HepG2 (cell line): ENCODE results near the gene ZBTB46. TPM values are rescaled to one million over a fixed set of nuclear protein-coding genes. Genes with fewer than 3 reads are reported as not detected.

Experiments used
- CBFB ChIP-seq: sonication (generic); formaldehyde crosslinking; IDR thresholded peaks from 2 replicates; pipeline ENCODE4 v1.4.0; 2020; ENCODE audit warnings: missing genetic modification reagents
- CREB1 ChIP-seq, 2 experiments: fragments of 450-650 bp in 1 of 2; IDR thresholded peaks; 2 replicates each; pipeline ENCODE4 v1.6.1; 2016 to 2017; ENCODE audit warnings: control low read depth in 1 of 2, mild to moderate bottlenecking in 1 of 2, missing compliant biosample characterization in 1 of 2, missing genetic modification characterization in 1 of 2
- EZH2 ChIP-seq: conservative IDR thresholded peaks from 2 replicates; pipeline ENCODE4 v1.6.1; 2012; ENCODE audit warnings: mild to moderate bottlenecking, low read depth, low read length, moderate library complexity
- GLI4 ChIP-seq: sonication (generic); formaldehyde crosslinking; IDR thresholded peaks from 2 replicates; pipeline ENCODE4 v1.5.1; 2020; ENCODE audit warnings: missing genetic modification reagents, mild to moderate bottlenecking, moderate library complexity, borderline replicate concordance
- HNRNPLL ChIP-seq: fragments of 200-400 bp; formaldehyde crosslinking; IDR thresholded peaks from 2 replicates; pipeline ENCODE4 v1.6.1; 2017; ENCODE audit warnings: mild to moderate bottlenecking, low read depth, low read length; ENCODE audit not compliant: poor library complexity, severe bottlenecking
- HOXD1 ChIP-seq: sonication (generic); formaldehyde crosslinking; IDR thresholded peaks from 2 replicates; pipeline ENCODE4 v1.5.0; 2020; ENCODE audit warnings: missing genetic modification reagents
- KDM5A ChIP-seq: fragments of 200-600 bp; sonication (generic); IDR thresholded peaks from 2 replicates; pipeline ENCODE4 v1.7.0; 2018; ENCODE audit warnings: antibody characterized with exemption, mild to moderate bottlenecking, low read length, borderline replicate concordance
- MIXL1 ChIP-seq: IDR thresholded peaks from 2 replicates; pipeline ENCODE4 v1.6.1; 2016
- MYC ChIP-seq: sonication (generic); formaldehyde crosslinking; IDR thresholded peaks from 2 replicates; pipeline ENCODE4 v1.9.0; 2021; ENCODE audit warnings: missing genetic modification reagents, borderline replicate concordance
- PAX8 ChIP-seq: sonication (generic); formaldehyde crosslinking; IDR thresholded peaks from 2 replicates; pipeline ENCODE4 v1.8.0; 2022; ENCODE audit warnings: mild to moderate bottlenecking, missing genetic modification reagents, borderline replicate concordance
- PHF21A ChIP-seq: sonication (generic); formaldehyde crosslinking; IDR thresholded peaks from 2 replicates; pipeline ENCODE4 v1.5.0; 2020; ENCODE audit warnings: mild to moderate bottlenecking, missing genetic modification reagents
- POGZ ChIP-seq: sonication (generic); formaldehyde crosslinking; IDR thresholded peaks from 2 replicates; pipeline ENCODE4 v1.4.0; 2020; ENCODE audit warnings: mild to moderate bottlenecking, missing genetic modification reagents
- RORA ChIP-seq: sonication (generic); formaldehyde crosslinking; IDR thresholded peaks from 2 replicates; pipeline ENCODE4 v1.5.0; 2020; ENCODE audit warnings: mild to moderate bottlenecking, missing genetic modification reagents, moderate library complexity
- ZMAT5 ChIP-seq: sonication (generic); formaldehyde crosslinking; IDR thresholded peaks from 2 replicates; pipeline ENCODE4 v1.5.0; 2020; ENCODE audit warnings: mild to moderate bottlenecking, low read depth, missing genetic modification reagents, borderline replicate concordance
- ZNF143 ChIP-seq: sonication (generic); formaldehyde crosslinking; IDR thresholded peaks from 2 replicates; pipeline ENCODE4 v1.4.0; 2020; ENCODE audit warnings: missing genetic modification reagents
- ZNF234 ChIP-seq: sonication (generic); formaldehyde crosslinking; conservative IDR thresholded peaks from 2 replicates; pipeline ENCODE4 v1.5.1; 2020; ENCODE audit warnings: mild to moderate bottlenecking, missing genetic modification reagents
- ZNF282 ChIP-seq: fragments of 450-650 bp; IDR thresholded peaks from 2 replicates; pipeline ENCODE4 v1.6.1; 2018; ENCODE audit not compliant: partially characterized antibody
- ZNF33A ChIP-seq: sonication (generic); formaldehyde crosslinking; IDR thresholded peaks from 2 replicates; pipeline ENCODE4 v1.5.1; 2020; ENCODE audit warnings: missing genetic modification reagents, mild to moderate bottlenecking, moderate library complexity, borderline replicate concordance
- ZNF460 ChIP-seq: sonication (generic); formaldehyde crosslinking; IDR thresholded peaks from 2 replicates; pipeline ENCODE4 v1.5.1; 2020; ENCODE audit warnings: missing genetic modification reagents, mild to moderate bottlenecking, borderline replicate concordance
- ZNF576 ChIP-seq: sonication (generic); formaldehyde crosslinking; IDR thresholded peaks from 2 replicates; pipeline ENCODE4 v1.4.0; 2020; ENCODE audit warnings: mild to moderate bottlenecking, missing genetic modification reagents
- ZNF589 ChIP-seq: sonication (generic); formaldehyde crosslinking; conservative IDR thresholded peaks from 2 replicates; pipeline ENCODE4 v1.8.0; 2022; ENCODE audit warnings: mild to moderate bottlenecking, moderate library complexity, missing genetic modification reagents
- ZNF709 ChIP-seq: sonication (generic); formaldehyde crosslinking; IDR thresholded peaks from 2 replicates; pipeline ENCODE4 v1.5.0; 2020; ENCODE audit warnings: mild to moderate bottlenecking, missing genetic modification reagents
- polyA plus RNA-seq, 8 experiments: library from polyadenylated mRNA; depleted of rRNA in 3 of 8; stranded (reverse) in 7 of 8; unstranded in 1 of 8; fragments of >200 nt; fragmentation: Illumina TruSeq in 4 of 8; extraction: Trizol in 4 of 8; gene quantifications; 2 replicates each; pipeline versions ENCODE4 v1.2.1 to v1.2.3, GENCODE V29; 2011 to 2016; ENCODE audit warnings: low read depth in 4 of 8, missing spikeins in 1 of 8, mixed read lengths in 1 of 8; ENCODE audit not compliant: insufficient read depth in 1 of 8
- total RNA-seq, 5 experiments: library from RNA; depleted of rRNA; stranded (reverse); fragments of >200 nt; fragmentation: Illumina TruSeq; extraction: Trizol; gene quantifications; 2 replicates each; pipeline ENCODE4 v1.2.3, GENCODE V29; 2016; ENCODE audit warnings: low read depth in 1 of 5
- TF ChIP-seq, protein P1 (sequence below): sonication (generic); formaldehyde crosslinking; IDR thresholded peaks from 2 replicates; pipeline ENCODE4 v1.4.0; 2020; ENCODE audit warnings: missing genetic modification reagents, borderline replicate concordance
- TF ChIP-seq, protein P2 (sequence below): sonication (generic); formaldehyde crosslinking; IDR thresholded peaks from 2 replicates; pipeline ENCODE4 v1.5.1; 2020; ENCODE audit warnings: mild to moderate bottlenecking, missing genetic modification reagents, moderate library complexity
- TF ChIP-seq, protein P3 (sequence below): sonication (generic); formaldehyde crosslinking; IDR thresholded peaks from 2 replicates; pipeline ENCODE4 v1.4.0; 2020; ENCODE audit warnings: mild to moderate bottlenecking, missing genetic modification reagents

The ZBTB46 gene
- total and polyA plus RNA-seq, 2 of the 13 experiments (the other 11 are each of a cell fraction or from before 2014, with no cell fraction given) = 1.6 to 13.5 TPM

- TF ChIP-seq ZNF282 = no peak
- no peak for TF ChIP-seq GLI4 (CRISPR knock-in tag)
- TF ChIP-seq, protein P1, sequence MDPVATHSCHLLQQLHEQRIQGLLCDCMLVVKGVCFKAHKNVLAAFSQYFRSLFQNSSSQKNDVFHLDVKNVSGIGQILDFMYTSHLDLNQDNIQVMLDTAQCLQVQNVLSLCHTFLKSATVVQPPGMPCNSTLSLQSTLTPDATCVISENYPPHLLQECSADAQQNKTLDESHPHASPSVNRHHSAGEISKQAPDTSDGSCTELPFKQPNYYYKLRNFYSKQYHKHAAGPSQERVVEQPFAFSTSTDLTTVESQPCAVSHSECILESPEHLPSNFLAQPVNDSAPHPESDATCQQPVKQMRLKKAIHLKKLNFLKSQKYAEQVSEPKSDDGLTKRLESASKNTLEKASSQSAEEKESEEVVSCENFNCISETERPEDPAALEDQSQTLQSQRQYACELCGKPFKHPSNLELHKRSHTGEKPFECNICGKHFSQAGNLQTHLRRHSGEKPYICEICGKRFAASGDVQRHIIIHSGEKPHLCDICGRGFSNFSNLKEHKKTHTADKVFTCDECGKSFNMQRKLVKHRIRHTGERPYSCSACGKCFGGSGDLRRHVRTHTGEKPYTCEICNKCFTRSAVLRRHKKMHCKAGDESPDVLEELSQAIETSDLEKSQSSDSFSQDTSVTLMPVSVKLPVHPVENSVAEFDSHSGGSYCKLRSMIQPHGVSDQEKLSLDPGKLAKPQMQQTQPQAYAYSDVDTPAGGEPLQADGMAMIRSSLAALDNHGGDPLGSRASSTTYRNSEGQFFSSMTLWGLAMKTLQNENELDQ (CRISPR knock-in tag) = peak; percentile 50; the same call in 1 of the 2 replicates
- no peak for TF ChIP-seq HOXD1 (CRISPR knock-in tag)
- TF ChIP-seq CBFB (CRISPR knock-in tag) = no peak
- no peak for TF ChIP-seq ZMAT5 (CRISPR knock-in tag)
- 0 out of 2 replicates have a peak, but pooled peaks have one; percentile 8 for TF ChIP-seq MIXL1 (CRISPR knock-in tag)
- TF ChIP-seq PAX8 (CRISPR knock-in tag) = no peak; the same call in 1 of the 2 replicates
- TF ChIP-seq ZNF576 (CRISPR knock-in tag) = no peak
- TF ChIP-seq CREB1 (IDR thresholded peaks at IDR 0.05) = no peak
- TF ChIP-seq CREB1 (CRISPR knock-in tag; IDR thresholded peaks at IDR 0.05) = no peak
- TF ChIP-seq MYC = no peak
- TF ChIP-seq RORA (CRISPR knock-in tag) = no peak
- 0 out of 2 replicates have a peak, but pooled peaks have one; percentile 16 for TF ChIP-seq PHF21A (CRISPR knock-in tag)
- TF ChIP-seq HNRNPLL = no peak
- no peak for TF ChIP-seq EZH2
- no peak for TF ChIP-seq ZNF33A
- TF ChIP-seq, protein P2, sequence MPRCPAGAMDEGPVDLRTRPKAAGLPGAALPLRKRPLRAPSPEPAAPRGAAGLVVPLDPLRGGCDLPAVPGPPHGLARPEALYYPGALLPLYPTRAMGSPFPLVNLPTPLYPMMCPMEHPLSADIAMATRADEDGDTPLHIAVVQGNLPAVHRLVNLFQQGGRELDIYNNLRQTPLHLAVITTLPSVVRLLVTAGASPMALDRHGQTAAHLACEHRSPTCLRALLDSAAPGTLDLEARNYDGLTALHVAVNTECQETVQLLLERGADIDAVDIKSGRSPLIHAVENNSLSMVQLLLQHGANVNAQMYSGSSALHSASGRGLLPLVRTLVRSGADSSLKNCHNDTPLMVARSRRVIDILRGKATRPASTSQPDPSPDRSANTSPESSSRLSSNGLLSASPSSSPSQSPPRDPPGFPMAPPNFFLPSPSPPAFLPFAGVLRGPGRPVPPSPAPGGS (CRISPR knock-in tag) = no peak
- TF ChIP-seq ZNF460 (CRISPR knock-in tag) = no peak
- TF ChIP-seq KDM5A = no peak
- TF ChIP-seq POGZ (CRISPR knock-in tag) = no peak
- no peak; the same call in 1 of the 2 replicates for TF ChIP-seq ZNF589 (CRISPR knock-in tag)
- TF ChIP-seq ZNF709 (CRISPR knock-in tag) = no peak; the same call in 1 of the 2 replicates
- no peak for TF ChIP-seq ZNF143 (CRISPR knock-in tag)
- TF ChIP-seq, protein P3, sequence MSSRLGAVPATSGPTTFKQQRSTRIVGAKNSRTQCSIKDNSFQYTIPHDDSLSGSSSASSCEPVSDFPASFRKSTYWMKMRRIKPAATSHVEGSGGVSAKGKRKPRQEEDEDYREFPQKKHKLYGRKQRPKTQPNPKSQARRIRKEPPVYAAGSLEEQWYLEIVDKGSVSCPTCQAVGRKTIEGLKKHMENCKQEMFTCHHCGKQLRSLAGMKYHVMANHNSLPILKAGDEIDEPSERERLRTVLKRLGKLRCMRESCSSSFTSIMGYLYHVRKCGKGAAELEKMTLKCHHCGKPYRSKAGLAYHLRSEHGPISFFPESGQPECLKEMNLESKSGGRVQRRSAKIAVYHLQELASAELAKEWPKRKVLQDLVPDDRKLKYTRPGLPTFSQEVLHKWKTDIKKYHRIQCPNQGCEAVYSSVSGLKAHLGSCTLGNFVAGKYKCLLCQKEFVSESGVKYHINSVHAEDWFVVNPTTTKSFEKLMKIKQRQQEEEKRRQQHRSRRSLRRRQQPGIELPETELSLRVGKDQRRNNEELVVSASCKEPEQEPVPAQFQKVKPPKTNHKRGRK (CRISPR knock-in tag) = no peak
- no peak for TF ChIP-seq ZNF234
These were observed 26.8 kb upstream of the ZBTB46 start (continued) for GRCh38 chr20:63857764-63858392.
